ENCODE data around the gene FRMD4A.

DNA sequence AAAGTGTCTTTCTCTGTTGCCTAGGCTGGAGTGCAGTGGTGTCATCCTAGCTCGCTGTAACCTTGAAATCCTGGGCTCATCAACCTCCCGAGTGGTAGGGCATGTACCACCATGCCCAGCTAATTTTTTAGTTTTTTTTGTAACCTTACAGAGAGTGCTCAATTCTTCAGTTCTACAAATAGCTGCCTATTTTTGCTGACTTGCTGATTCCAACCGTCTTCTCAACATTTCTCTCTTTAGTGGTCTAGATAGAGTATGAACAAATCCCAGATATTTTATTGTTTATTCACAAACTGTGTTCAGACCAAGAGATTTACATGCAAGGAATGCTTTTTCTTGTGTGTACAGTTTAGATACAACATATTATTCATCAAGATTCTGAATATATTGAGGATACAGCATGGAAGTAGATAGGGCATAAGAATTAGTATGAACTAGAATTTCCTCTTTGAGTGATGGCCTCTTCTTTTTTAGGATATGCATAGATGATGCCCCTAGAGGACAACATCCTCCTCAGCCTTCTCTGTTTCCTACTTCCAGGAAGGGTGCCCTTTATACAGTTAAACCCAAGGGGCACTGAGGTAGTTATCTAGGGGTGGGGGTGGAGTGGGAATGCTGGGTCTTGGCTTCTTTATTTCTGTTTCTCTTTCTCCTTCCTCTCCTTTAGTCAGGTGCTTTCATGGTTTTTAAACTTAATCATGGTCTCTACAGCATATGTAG is 717.9 kb downstream of the FRMD4A start:
- no peak for TF ChIP-seq CTCF (IDR thresholded peaks at IDR 0.05)
- no peak for TF ChIP-seq POLR2A (IDR thresholded peaks at IDR 0.05)
